Mesenteric fat pad (tissue), 1 donor: ENCODE measurements around the gene SLC3A2. TPM values are rescaled to one million over a fixed set of nuclear protein-coding genes. Genes with fewer than 3 reads are reported as not detected.
A peak's percentile ranks its signal among the peaks of the same experiment; 100 is the strongest.

Experiments
- DNase-seq: peaks from one replicate; pipeline ENCODE4 v3.0.0-alpha.2; 2020; ENCODE audit warnings: low spot score
- total RNA-seq: library from RNA; stranded (reverse); fragmentation: NEBNext Ultra II Directional; extraction: Animal tissue kit (Norgen Biotek cat#: 25700); gene quantifications from one replicate; pipeline ENCODE4 v1.2.1, GENCODE V29; 2021
- donor health status: DM: yes; HTN: yes; CAD: no.

Gene SLC3A2
- total RNA-seq, 1 donor from 2014 or later, result 202 TPM

GRCh38 chr11:62879235-62879978 is 1.3 kb upstream of the SLC3A2 start:
- DNase-seq, result no peak

GRCh38 chr11:62880231-62880802 is 379 bp upstream of the SLC3A2 start:
- DNase-seq, result peak; percentile 91

GRCh38 chr11:62881579-62882430 is 1.1 kb downstream of the SLC3A2 start:
- peak; percentile 96 for DNase-seq

- no peak for DNase-seq
Measured at GRCh38 chr11:62882431-62882749, 1.7 kb downstream of the SLC3A2 start.

GRCh38 chr11:62882788-62883501 is 2.2 kb downstream of the SLC3A2 start:
- no peak for DNase-seq

- DNase-seq, result no peak
Measured at GRCh38 chr11:62883673-62884072, 3.0 kb downstream of the SLC3A2 start.

GRCh38 chr11:62885137-62885750 is 4.5 kb downstream of the SLC3A2 start:
- DNase-seq, result no peak

- no peak for DNase-seq
Measured at GRCh38 chr11:62888406-62888805, 7.7 kb downstream of the SLC3A2 start.

GRCh38 chr11:62889126-62889483 is 8.4 kb downstream of the SLC3A2 start:
- no peak for DNase-seq

- DNase-seq, result no peak
Measured at GRCh38 chr11:62889484-62890437, 9.1 kb downstream of the SLC3A2 start.

- no peak for DNase-seq
Measured at GRCh38 chr11:62892077-62892922, 11.6 kb downstream of the SLC3A2 start.

- no peak for DNase-seq
Measured at GRCh38 chr11:62895501-62895900, 14.8 kb downstream of the SLC3A2 start.

GRCh38 chr11:62896049-62896448 is 15.4 kb downstream of the SLC3A2 start:
- DNase-seq, result no peak

- no peak for DNase-seq
Measured at GRCh38 chr11:62897311-62897710, 16.6 kb downstream of the SLC3A2 start.

GRCh38 chr11:62898027-62898426 is 17.3 kb downstream of the SLC3A2 start:
- no peak for DNase-seq

GRCh38 chr11:62902932-62903331 is 22.2 kb downstream of the SLC3A2 start:
- DNase-seq, result no peak

GRCh38 chr11:62905296-62905695 is 24.6 kb downstream of the SLC3A2 start:
- DNase-seq, result no peak

- no peak for DNase-seq
Measured at GRCh38 chr11:62905927-62906531, 25.3 kb downstream of the SLC3A2 start.
